Mammary epithelial cell (primary cell): Measurements from ENCODE around the gene RBM4.

Experiments
- EZH2 ChIP-seq: IDR thresholded peaks from 2 replicates; pipeline ENCODE4 v1.6.1; 2012; ENCODE audit warnings: low read length, inconsistent platforms, borderline replicate concordance
- TF ChIP-seq, protein P1 (sequence below), 2 donors: IDR thresholded peaks in 1 of 2; conservative IDR thresholded peaks in 1 of 2; 2 replicates each; pipeline ENCODE4 v1.5.1; 2011 to 2012; ENCODE audit warnings: inconsistent platforms in 2 of 2, low read length in 2 of 2, mild to moderate bottlenecking in 2 of 2, control low read depth in 1 of 2, low read depth in 1 of 2; ENCODE audit not compliant: insufficient read depth in 1 of 2; ENCODE audit errors: extremely low read depth in 1 of 2

DNA sequence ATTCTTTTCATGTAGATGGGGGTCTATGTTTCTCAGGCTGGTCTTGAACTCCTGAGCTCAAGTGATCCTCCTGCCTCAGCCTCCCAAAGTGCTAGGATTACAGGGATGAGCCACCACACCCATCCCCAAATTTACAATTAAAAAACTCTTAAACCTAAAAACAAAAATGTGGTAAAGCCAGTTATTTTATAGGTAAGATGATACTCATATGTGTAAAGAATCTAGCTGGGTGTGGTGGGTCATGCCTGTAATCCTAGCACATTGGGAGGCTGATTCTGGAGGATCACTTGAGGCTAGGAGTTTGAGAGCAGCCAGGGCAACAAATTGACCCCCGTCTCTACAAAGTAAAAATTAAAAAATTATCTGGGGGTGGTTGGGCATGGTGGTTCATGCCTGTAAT is 26.0 kb upstream of the RBM4 start:
- TF ChIP-seq, protein P1, sequence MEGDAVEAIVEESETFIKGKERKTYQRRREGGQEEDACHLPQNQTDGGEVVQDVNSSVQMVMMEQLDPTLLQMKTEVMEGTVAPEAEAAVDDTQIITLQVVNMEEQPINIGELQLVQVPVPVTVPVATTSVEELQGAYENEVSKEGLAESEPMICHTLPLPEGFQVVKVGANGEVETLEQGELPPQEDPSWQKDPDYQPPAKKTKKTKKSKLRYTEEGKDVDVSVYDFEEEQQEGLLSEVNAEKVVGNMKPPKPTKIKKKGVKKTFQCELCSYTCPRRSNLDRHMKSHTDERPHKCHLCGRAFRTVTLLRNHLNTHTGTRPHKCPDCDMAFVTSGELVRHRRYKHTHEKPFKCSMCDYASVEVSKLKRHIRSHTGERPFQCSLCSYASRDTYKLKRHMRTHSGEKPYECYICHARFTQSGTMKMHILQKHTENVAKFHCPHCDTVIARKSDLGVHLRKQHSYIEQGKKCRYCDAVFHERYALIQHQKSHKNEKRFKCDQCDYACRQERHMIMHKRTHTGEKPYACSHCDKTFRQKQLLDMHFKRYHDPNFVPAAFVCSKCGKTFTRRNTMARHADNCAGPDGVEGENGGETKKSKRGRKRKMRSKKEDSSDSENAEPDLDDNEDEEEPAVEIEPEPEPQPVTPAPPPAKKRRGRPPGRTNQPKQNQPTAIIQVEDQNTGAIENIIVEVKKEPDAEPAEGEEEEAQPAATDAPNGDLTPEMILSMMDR (conservative IDR thresholded peaks at IDR 0.05 in 1 of 2, IDR thresholded peaks at IDR 0.05 in 1 of 2; ENCODE audit: extremely low read depth in 1 of 2, insufficient read depth in 1 of 2, low read depth in 1 of 2, low read length in 2 of 2) = no peak
- no peak for TF ChIP-seq EZH2
